ENCODE measurements around the gene FGD3. TPM values are rescaled to one million over a fixed set of nuclear protein-coding genes. Genes with fewer than 3 reads are reported as not detected.

FGD3 gene
- total and polyA plus RNA-seq, 5 experiments from 2014 or later: 64.2 to 330 (median 161) TPM

DNA sequence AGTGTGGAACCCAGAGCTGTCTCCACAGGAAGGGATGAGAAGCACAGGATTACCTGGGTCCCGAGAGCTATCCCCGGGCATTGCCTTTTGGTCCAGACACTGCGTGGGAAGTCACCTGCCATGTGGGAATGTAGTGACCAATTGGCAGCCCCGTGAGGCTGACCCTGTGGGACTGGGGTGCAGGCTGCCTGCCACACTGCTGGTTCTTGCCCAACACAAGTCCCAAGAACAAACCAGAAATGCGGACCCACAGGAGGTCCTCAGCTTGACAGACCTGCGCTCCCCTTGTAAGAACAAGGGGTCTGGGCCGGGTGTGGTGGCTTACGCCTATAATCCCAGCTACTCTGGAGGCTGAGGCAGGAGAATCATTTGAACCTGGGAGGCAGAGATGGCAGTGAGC lies 2.4 kb upstream of the FGD3 start:
- peaks cover 0 to 4% (median 0%) of the 10 kb centered on the region in 9 donors for H3K9me3 Mint-ChIP-seq
- H3K27ac Mint-ChIP-seq: no peak overlapping the region
- H3K4me1 Mint-ChIP-seq: peaks cover 19 to 47% (median 37%) of the 10 kb centered on the region in 4 donors
- POLR2A ChIA-PET: no interaction called here
- H3K27me3 Mint-ChIP-seq: peaks cover 0 to 4% (median 0%) of the 10 kb centered on the region in 5 donors
- DNase-seq: no peak
- H3K36me3 Mint-ChIP-seq: peaks cover 0 to 4% (median 3%) of the 10 kb centered on the region in 3 donors
- no peak for ATAC-seq
- peak overlapping the region in 1 of 10 donors; percentile 28 for H3K4me3 Mint-ChIP-seq

- Mint-ChIP-seq H3K4me3 (peak overlapping the region in 5 of 10 donors; percentile 28 to 59 (median 35)), H3K27ac (peak overlapping the region in 1 of 10 donors; percentile 7), H3K36me3 (peaks cover 0 to 4% (median 3%) of the 10 kb centered on the region in 3 donors), H3K27me3 (peaks cover 0 to 4% (median 0%) of the 10 kb centered on the region in 5 donors), H3K9me3 (peaks cover 0 to 4% (median 0%) of the 10 kb centered on the region in 9 donors), H3K4me1 (peaks cover 23 to 53% (median 42%) of the 10 kb centered on the region in 4 donors)
- DNase-seq (no peak), ATAC-seq (no peak)
- POLR2A ChIA-PET: interaction anchor here (0.7 kb wide), 1 partner anchor 27 kb away, joined by 3 read pairs; no protein-coding TSS in a partner anchor
Measured at GRCh38 chr9:92945796-92946195, 1.5 kb upstream of the FGD3 start.

GRCh38 chr9:92948038-92948534 lies 763 bp downstream of the FGD3 start:
- POLR2A ChIA-PET: interaction anchor here (0.6 to 11.3 kb wide), 6 partner anchors 9 to 117 kb away, joined by 3 to 261 read pairs (median 4); no protein-coding TSS in a partner anchor
- peak in 1 of 10 donors; percentile 46 for DNase-seq
- Mint-ChIP-seq H3K4me1 (peaks cover 32 to 71% (median 58%) of the 10 kb centered on the region in 4 donors), H3K4me3 (peak overlapping the region; percentile 56 to 99 (median 96)), H3K36me3 (peaks cover 0 to 4% (median 3%) of the 10 kb centered on the region in 3 donors), H3K27me3 (peaks cover 0 to 4% (median 0%) of the 10 kb centered on the region in 5 donors), H3K27ac (peak overlapping the region; percentile 38 to 96 (median 91)), H3K9me3 (peaks cover 0 to 4% (median 0%) of the 10 kb centered on the region in 9 donors)
- peak; percentile 23 to 43 for ATAC-seq

- Mint-ChIP-seq H3K27me3 (peaks cover 0 to 4% (median 0%) of the 10 kb centered on the region in 5 donors), H3K4me1 (peaks cover 32 to 75% (median 63%) of the 10 kb centered on the region in 4 donors), H3K36me3 (peaks cover 0 to 4% (median 3%) of the 10 kb centered on the region in 3 donors), H3K27ac (peak overlapping the region in 9 of 10 donors; percentile 38 to 96 (median 91)), H3K9me3 (peaks cover 0 to 4% (median 0%) of the 10 kb centered on the region in 9 donors), H3K4me3 (peak overlapping the region; percentile 56 to 99 (median 96))
- POLR2A ChIA-PET: interaction anchor here (0.6 to 11.3 kb wide), 6 partner anchors 9 to 111 kb away, joined by 3 to 261 read pairs (median 4); no protein-coding TSS in a partner anchor
- DNase-seq: no peak
- no peak for ATAC-seq
Measured at GRCh38 chr9:92948632-92949031, 1.3 kb downstream of the FGD3 start.

DNA sequence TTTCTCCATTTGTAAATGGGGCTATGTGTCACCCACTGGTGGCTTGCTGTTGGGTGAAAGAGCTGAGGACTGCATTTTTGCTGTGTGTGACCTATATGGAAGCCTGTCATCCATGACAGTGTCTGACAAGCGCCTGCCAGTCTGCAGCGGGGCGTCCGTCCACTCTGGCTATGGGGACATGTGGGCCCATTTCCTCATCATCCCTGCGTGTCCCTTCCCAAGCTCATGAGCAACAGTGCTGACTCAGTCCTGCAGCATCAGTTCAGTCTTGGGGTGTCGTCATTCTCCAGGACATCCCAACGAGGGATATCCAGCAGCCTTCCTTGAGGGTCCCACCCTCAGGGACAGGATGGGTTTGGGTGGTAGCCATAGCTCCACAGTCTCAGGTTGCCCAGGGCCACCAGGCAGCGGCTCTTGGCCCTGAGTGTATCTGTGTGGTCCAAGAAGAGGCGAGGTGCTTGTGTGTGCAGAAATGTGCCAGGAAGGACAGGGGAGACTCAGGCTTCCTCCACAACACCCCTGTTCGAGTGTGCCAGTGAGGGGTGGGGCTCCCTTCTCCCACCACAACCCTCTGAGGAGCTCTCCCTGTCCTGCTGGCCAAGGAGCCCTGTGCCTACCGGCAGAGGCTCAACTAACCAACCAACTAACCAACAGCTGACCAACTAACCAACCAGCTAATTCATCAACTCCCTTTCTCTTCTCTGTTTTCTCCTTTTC lies 2.1 kb downstream of the FGD3 start:
- peaks cover 0 to 4% (median 0%) of the 10 kb centered on the region in 5 donors for H3K27me3 Mint-ChIP-seq
- ATAC-seq: no peak
- POLR2A ChIA-PET: interaction anchor here (0.6 to 11.3 kb wide), 9 partner anchors 9 to 98 kb away, joined by 3 to 261 read pairs (median 4); no protein-coding TSS in a partner anchor
- H3K4me1 Mint-ChIP-seq: peaks cover 37 to 82% (median 71%) of the 10 kb centered on the region in 4 donors
- peaks cover 0 to 4% (median 0%) of the 10 kb centered on the region in 9 donors for H3K9me3 Mint-ChIP-seq
- no peak for DNase-seq
- H3K27ac Mint-ChIP-seq: peak overlapping the region in 8 of 10 donors; percentile 10 to 83 (median 55)
- peaks cover 0 to 4% (median 3%) of the 10 kb centered on the region in 3 donors for H3K36me3 Mint-ChIP-seq
- peak overlapping the region in 9 of 10 donors; percentile 15 to 99 (median 95) for H3K4me3 Mint-ChIP-seq

GRCh38 chr9:92950359-92950955 lies 3.1 kb downstream of the FGD3 start:
- DNase-seq (no peak), ATAC-seq (no peak)
- POLR2A ChIA-PET: interaction anchor here (0.6 to 11.3 kb wide), 5 partner anchors 16 to 216 kb away, joined by 3 to 261 read pairs (median 3); no protein-coding TSS in a partner anchor
- Mint-ChIP-seq H3K36me3 (peaks cover 0 to 4% (median 2%) of the 10 kb centered on the region in 3 donors), H3K4me1 (peaks cover 42 to 87% (median 80%) of the 10 kb centered on the region in 4 donors), H3K27me3 (peaks cover 0 to 4% (median 0%) of the 10 kb centered on the region in 5 donors), H3K4me3 (peak overlapping the region in 6 of 10 donors; percentile 16 to 73 (median 46)), H3K27ac (peak overlapping the region; percentile 33 to 88 (median 62)), H3K9me3 (peaks cover 0 to 4% (median 0%) of the 10 kb centered on the region in 9 donors)

DNA sequence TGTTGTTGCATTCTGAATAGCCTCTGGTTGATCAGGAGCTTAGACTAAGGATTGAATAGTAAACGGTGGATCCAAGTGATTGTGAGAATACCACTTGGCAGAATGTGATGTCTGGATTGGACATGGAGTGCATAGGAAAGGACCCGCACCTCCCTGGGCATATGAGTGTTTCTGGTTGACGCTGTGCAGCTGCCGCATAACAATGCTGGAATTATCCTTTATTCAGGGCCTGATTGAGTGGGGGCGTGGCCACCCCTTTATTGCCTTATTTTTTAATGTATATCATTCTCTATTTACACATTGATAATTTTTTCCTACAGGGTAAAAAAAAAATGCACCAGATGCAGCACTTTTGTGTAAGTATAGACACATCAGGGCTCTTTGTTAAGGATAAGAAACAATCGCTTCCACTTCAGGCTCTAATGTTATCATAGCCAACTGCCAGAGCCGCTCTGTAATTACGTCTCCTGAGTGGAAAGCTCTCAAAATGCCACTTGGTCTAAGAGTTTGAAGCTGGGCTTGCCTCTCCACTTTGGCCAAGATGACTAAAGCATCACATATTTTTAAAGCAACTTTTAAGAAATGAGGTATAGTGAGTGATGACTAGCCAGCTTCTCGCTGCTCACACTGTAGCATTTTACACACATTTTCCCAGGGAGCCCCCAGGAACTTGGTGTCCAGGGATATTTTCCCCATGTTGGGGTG lies 5.7 kb downstream of the FGD3 start:
- Mint-ChIP-seq H3K4me1 (peaks cover 38 to 93% (median 86%) of the 10 kb centered on the region in 4 donors), H3K27me3 (no peaks in the 10 kb centered on the region)
- POLR2A ChIA-PET: interaction anchor here (0.6 to 11.3 kb wide), 19 partner anchors 12 to 283 kb away, joined by 3 to 261 read pairs (median 4); partner anchors contain the start of genes CARD19 and IPPK

GRCh38 chr9:92954049-92954861 lies 6.9 kb downstream of the FGD3 start:
- Mint-ChIP-seq H3K36me3 (no peaks in the 10 kb centered on the region), H3K4me1 (peaks cover 34 to 87% (median 79%) of the 10 kb centered on the region in 4 donors), H3K27ac (peak overlapping the region; percentile 82 to 99 (median 98)), H3K27me3 (no peaks in the 10 kb centered on the region), H3K9me3 (no peaks in the 10 kb centered on the region), H3K4me3 (peak overlapping the region; percentile 74 to 93 (median 87))
- POLR2A ChIA-PET: interaction anchor here (0.6 to 11.3 kb wide), 29 partner anchors 12 to 501 kb away, joined by 3 to 261 read pairs (median 5); partner anchors contain the start of genes CARD19, IPPK and NINJ1
- DNase-seq: peak; percentile 52 to 92 (median 82)
- peak; percentile 87 to 95 for ATAC-seq

More for the DNA sequence above, 5.7 kb downstream of the FGD3 start:
- ATAC-seq: no peak
- no peak for DNase-seq
- Mint-ChIP-seq H3K4me3 (peak overlapping the region; percentile 74 to 93 (median 87)), H3K36me3 (no peaks in the 10 kb centered on the region), H3K27ac (peak overlapping the region; percentile 82 to 99 (median 98)), H3K9me3 (no peaks in the 10 kb centered on the region)

DNA sequence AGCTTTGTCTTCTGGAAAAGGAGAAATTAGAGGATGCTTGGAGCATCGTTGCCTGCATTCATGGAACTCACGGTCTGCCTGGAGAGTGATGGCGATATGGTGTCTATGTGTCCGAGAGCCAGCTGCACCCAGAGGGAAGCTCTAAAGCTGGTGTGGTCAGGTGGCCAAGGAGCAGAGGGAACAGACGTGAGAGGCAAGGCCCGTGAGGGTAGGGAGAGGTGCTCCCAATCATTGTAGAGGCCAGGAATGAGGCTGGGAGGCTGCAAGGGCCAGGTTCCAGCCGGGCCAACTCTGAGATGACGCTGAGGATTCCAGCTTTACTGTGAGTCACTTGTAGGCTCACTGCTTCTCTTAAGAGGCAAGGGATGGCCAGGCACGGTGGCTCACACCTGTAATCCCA lies 7.6 kb downstream of the FGD3 start:
- Mint-ChIP-seq H3K27me3 (no peaks in the 10 kb centered on the region), H3K27ac (peak overlapping the region; percentile 82 to 99 (median 98)), H3K4me3 (peak overlapping the region; percentile 74 to 93 (median 87)), H3K9me3 (no peaks in the 10 kb centered on the region), H3K4me1 (peaks cover 34 to 86% (median 77%) of the 10 kb centered on the region in 4 donors), H3K36me3 (no peaks in the 10 kb centered on the region)
- DNase-seq: no peak
- POLR2A ChIA-PET: interaction anchor here (0.7 to 11.3 kb wide), 19 partner anchors 12 to 146 kb away, joined by 3 to 261 read pairs (median 7); partner anchors contain the start of gene CARD19
- no peak for ATAC-seq

DNA sequence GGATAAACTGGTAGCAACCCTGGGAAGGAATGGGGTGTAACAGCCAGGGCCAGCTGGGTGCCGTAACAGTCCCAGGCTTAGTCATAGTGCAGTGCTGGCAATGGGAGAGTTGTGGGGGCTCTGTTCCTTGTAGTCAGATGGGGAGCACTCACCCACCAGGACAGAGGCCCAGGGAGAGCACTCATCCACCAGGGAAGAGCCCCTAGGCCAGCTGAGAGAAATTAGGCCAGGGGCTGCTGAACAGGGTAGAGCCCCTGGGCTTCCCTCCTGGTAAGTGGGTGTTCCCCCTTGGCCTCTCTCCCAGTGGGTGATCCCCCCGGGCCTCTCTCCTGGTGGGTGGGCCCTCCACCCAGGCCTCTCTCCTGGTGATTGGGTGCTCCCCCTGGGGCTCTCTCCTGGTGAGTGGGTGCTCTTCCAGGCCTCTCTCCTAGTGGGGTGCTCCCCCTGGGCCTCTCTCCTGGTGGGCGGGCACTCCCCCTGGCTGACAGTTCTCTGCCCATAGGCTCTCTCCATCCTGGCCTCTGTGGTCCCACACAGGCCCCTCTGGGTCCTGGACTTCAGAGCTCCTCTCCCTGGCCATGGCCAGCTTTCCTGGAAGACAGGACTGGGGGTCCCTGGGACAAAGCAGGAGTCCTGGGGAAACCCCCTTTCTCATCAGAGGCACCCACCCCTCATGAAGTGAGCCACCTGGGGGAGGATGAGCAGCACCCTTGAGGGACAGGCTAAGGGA lies 13.4 kb downstream of the FGD3 start:
- DNase-seq: no peak
- H3K27me3 Mint-ChIP-seq: no peaks in the 10 kb centered on the region
- peaks cover 25 to 77% (median 62%) of the 10 kb centered on the region in 4 donors for H3K4me1 Mint-ChIP-seq
- H3K4me3 Mint-ChIP-seq: peak overlapping the region in 6 of 10 donors; percentile 3 to 87 (median 43)
- peak overlapping the region; percentile 91 to 99 (median 98) for H3K27ac Mint-ChIP-seq
- no peak for ATAC-seq
- POLR2A ChIA-PET: interaction anchor here (0.5 to 11.9 kb wide), 10 partner anchors 8 to 130 kb away, joined by 3 to 261 read pairs (median 5); partner anchors contain the start of gene FGD3
- H3K36me3 Mint-ChIP-seq: peaks cover 3 to 11% (median 5%) of the 10 kb centered on the region in 3 donors
- peaks cover 0 to 4% (median 0%) of the 10 kb centered on the region in 9 donors for H3K9me3 Mint-ChIP-seq
